HUES6 (cell line): ENCODE results near the gene PPP6R3.

ENCODE experiments used
- H3K27ac ChIP-seq: 2 replicates; pipeline ENCODE4 v1.7.0; 2013; ENCODE audit warnings: low read depth, mild to moderate bottlenecking, low read length, inconsistent platforms
- H3K27me3 ChIP-seq: 2 replicates; pipeline ENCODE4 v1.6.1; 2013; ENCODE audit warnings: low read length; ENCODE audit not compliant: control insufficient read depth, insufficient read depth
- H3K36me3 ChIP-seq: 2 replicates; pipeline ENCODE4 v1.6.1; 2013; ENCODE audit warnings: low read length; ENCODE audit not compliant: control insufficient read depth, insufficient read depth
- H3K4me1 ChIP-seq: 2 replicates; pipeline ENCODE4 v1.6.1; 2013; ENCODE audit warnings: low read length; ENCODE audit not compliant: control insufficient read depth, insufficient read depth
- H3K4me3 ChIP-seq: 2 replicates; pipeline ENCODE4 v1.5.1; 2013; ENCODE audit warnings: low read depth, low read length
- H3K9ac ChIP-seq: one replicate; pipeline ENCODE4 v1.6.1; 2013; ENCODE audit warnings: mild to moderate bottlenecking, low read length
- H3K9me3 ChIP-seq: 2 replicates; pipeline ENCODE4 v1.6.1; 2013; ENCODE audit warnings: low read depth, low read length; ENCODE audit not compliant: control insufficient read depth, insufficient read depth

Gene PPP6R3

GRCh38 chr11:68652683-68653156, 192.2 kb downstream of the PPP6R3 start:
- H3K27ac ChIP-seq = no peak overlapping the region

GRCh38 chr11:68653486-68654430, 193.2 kb downstream of the PPP6R3 start:
- peaks cover 11% of the 10 kb centered on the region; the same call in 1 of the 2 replicates for H3K4me1 ChIP-seq
- H3K27ac ChIP-seq = no peak overlapping the region
- no peaks in the 10 kb centered on the region for H3K27me3 ChIP-seq
- H3K36me3 ChIP-seq = no peaks in the 10 kb centered on the region
- no peak overlapping the region for H3K4me3 ChIP-seq
- H3K9ac ChIP-seq = no peak overlapping the region
- peaks cover 9% of the 10 kb centered on the region for H3K9me3 ChIP-seq

More at GRCh38 chr11:68652683-68653156, 192.2 kb downstream of the PPP6R3 start:
- Histone ChIP-seq H3K36me3 (no peaks in the 10 kb centered on the region), H3K27me3 (no peaks in the 10 kb centered on the region), H3K9me3 (peaks cover 9% of the 10 kb centered on the region), H3K9ac (no peak overlapping the region), H3K4me3 (no peak overlapping the region), H3K4me1 (peaks cover 11% of the 10 kb centered on the region; the same call in 1 of the 2 replicates)

GRCh38 chr11:68654978-68655377, 194.4 kb downstream of the PPP6R3 start:
- H3K9me3 ChIP-seq = peaks cover 9% of the 10 kb centered on the region
- peaks cover 11% of the 10 kb centered on the region; the same call in 1 of the 2 replicates for H3K4me1 ChIP-seq
- no peaks in the 10 kb centered on the region for H3K36me3 ChIP-seq
- no peak overlapping the region for H3K9ac ChIP-seq
- no peak overlapping the region for H3K27ac ChIP-seq
- H3K4me3 ChIP-seq = no peak overlapping the region
- no peaks in the 10 kb centered on the region for H3K27me3 ChIP-seq

- Histone ChIP-seq H3K4me3 (no peak overlapping the region), H3K27ac (no peak overlapping the region), H3K36me3 (no peaks in the 10 kb centered on the region), H3K4me1 (peaks cover 11% of the 10 kb centered on the region; the same call in 1 of the 2 replicates), H3K9me3 (peaks cover 9% of the 10 kb centered on the region), H3K27me3 (no peaks in the 10 kb centered on the region), H3K9ac (no peak overlapping the region)
These were observed 194.9 kb downstream of the PPP6R3 start for GRCh38 chr11:68655406-68655805.

- Histone ChIP-seq H3K9ac (no peak overlapping the region), H3K27ac (no peak overlapping the region), H3K27me3 (no peaks in the 10 kb centered on the region), H3K4me1 (peaks cover 10% of the 10 kb centered on the region; the same call in 1 of the 2 replicates), H3K9me3 (peaks cover 9% of the 10 kb centered on the region), H3K4me3 (no peak overlapping the region), H3K36me3 (no peaks in the 10 kb centered on the region)
These were observed 195.3 kb downstream of the PPP6R3 start for GRCh38 chr11:68655806-68656205.

- no peak overlapping the region for H3K9ac ChIP-seq
- H3K27ac ChIP-seq = no peak overlapping the region
- no peaks in the 10 kb centered on the region for H3K4me1 ChIP-seq
- H3K36me3 ChIP-seq = no peaks in the 10 kb centered on the region
- no peak overlapping the region for H3K4me3 ChIP-seq
- no peaks in the 10 kb centered on the region for H3K27me3 ChIP-seq
- peaks cover 9% of the 10 kb centered on the region for H3K9me3 ChIP-seq
These were observed 196.6 kb downstream of the PPP6R3 start for GRCh38 chr11:68657021-68657780.

GRCh38 chr11:68658097-68658496, 197.5 kb downstream of the PPP6R3 start:
- Histone ChIP-seq H3K36me3 (no peaks in the 10 kb centered on the region), H3K27me3 (no peaks in the 10 kb centered on the region), H3K27ac (no peak overlapping the region), H3K9ac (no peak overlapping the region), H3K9me3 (peaks cover 16% of the 10 kb centered on the region), H3K4me3 (no peak overlapping the region), H3K4me1 (no peaks in the 10 kb centered on the region)

GRCh38 chr11:68658661-68659060, 198.1 kb downstream of the PPP6R3 start:
- Histone ChIP-seq H3K27ac (no peak overlapping the region), H3K9me3 (peaks cover 21% of the 10 kb centered on the region), H3K9ac (no peak overlapping the region), H3K36me3 (no peaks in the 10 kb centered on the region), H3K27me3 (no peaks in the 10 kb centered on the region), H3K4me3 (no peak overlapping the region), H3K4me1 (no peaks in the 10 kb centered on the region)

- Histone ChIP-seq H3K4me1 (no peaks in the 10 kb centered on the region), H3K9ac (no peak overlapping the region), H3K27ac (no peak overlapping the region), H3K4me3 (no peak overlapping the region), H3K27me3 (no peaks in the 10 kb centered on the region), H3K36me3 (no peaks in the 10 kb centered on the region), H3K9me3 (peaks cover 21% of the 10 kb centered on the region)
These were observed 198.8 kb downstream of the PPP6R3 start for GRCh38 chr11:68659158-68659921.

- H3K27me3 ChIP-seq = no peaks in the 10 kb centered on the region
- H3K4me3 ChIP-seq = no peak overlapping the region
- no peaks in the 10 kb centered on the region for H3K4me1 ChIP-seq
- no peak overlapping the region for H3K9ac ChIP-seq
- no peak overlapping the region for H3K27ac ChIP-seq
- H3K36me3 ChIP-seq = no peaks in the 10 kb centered on the region
- H3K9me3 ChIP-seq = peaks cover 16% of the 10 kb centered on the region
These were observed 199.7 kb downstream of the PPP6R3 start for GRCh38 chr11:68660066-68660810.
